ENCODE results near the gene KRTAP3-3. TPM values are rescaled to one million over a fixed set of nuclear protein-coding genes. Genes with fewer than 3 reads are reported as not detected.

Gene KRTAP3-3
- total RNA-seq, 2 donors from 2014 or later, result not detected

DNA sequence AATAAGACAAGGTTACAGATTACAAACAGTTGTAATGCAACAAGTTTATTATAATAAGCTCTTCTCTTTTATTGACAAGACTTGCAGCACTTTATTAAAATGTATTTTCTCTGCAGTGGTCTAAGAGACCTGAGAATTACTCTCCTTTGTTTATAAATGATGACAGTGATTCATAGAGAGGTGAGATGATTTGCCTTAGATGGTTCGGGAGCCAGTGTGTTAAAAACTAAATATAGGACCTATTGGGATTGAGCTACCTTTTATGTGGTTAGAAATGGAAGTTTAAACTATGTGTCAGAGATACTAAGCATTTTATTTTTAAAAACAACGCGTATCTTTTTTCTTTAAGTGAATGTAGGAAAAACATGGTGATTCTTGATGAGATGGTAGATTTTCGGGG lies 2.9 kb upstream of the KRTAP3-3 start:
- H3K4me1 Mint-ChIP-seq (ENCODE audit: low read depth), result no peaks in the 10 kb centered on the region
- H3K27ac Mint-ChIP-seq, result no peak overlapping the region
- DNase-seq (no peak), ATAC-seq (replicated peaks in 1 of 2) (no peak)
- no peak overlapping the region for H3K4me3 Mint-ChIP-seq
- H3K9me3 Mint-ChIP-seq, result no peaks in the 10 kb centered on the region
- no peaks in the 10 kb centered on the region for H3K36me3 Mint-ChIP-seq (ENCODE audit: insufficient read depth in 2 of 2)
- H3K27me3 Mint-ChIP-seq (ENCODE audit: low read depth), result peaks cover 56% of the 10 kb centered on the region

- Mint-ChIP-seq H3K4me3 (no peak overlapping the region), H3K36me3 (ENCODE audit: insufficient read depth in 2 of 2) (no peaks in the 10 kb centered on the region), H3K27ac (no peak overlapping the region), H3K27me3 (ENCODE audit: low read depth) (peaks cover 56% of the 10 kb centered on the region), H3K9me3 (no peaks in the 10 kb centered on the region), H3K4me1 (ENCODE audit: low read depth) (no peaks in the 10 kb centered on the region)
- ATAC-seq (replicated peaks in 1 of 2) (no peak), DNase-seq (no peak)
Measured at GRCh38 chr17:40995116-40995515, 1.2 kb upstream of the KRTAP3-3 start.

GRCh38 chr17:40993084-40993483 lies 880 bp downstream of the KRTAP3-3 start:
- DNase-seq, result no peak
- H3K27me3 Mint-ChIP-seq (ENCODE audit: low read depth), result peaks cover 49% of the 10 kb centered on the region
- no peak overlapping the region for H3K27ac Mint-ChIP-seq
- no peak overlapping the region for H3K4me3 Mint-ChIP-seq
- no peaks in the 10 kb centered on the region for H3K36me3 Mint-ChIP-seq (ENCODE audit: insufficient read depth in 2 of 2)
- ATAC-seq (replicated peaks in 1 of 2), result no peak
- no peaks in the 10 kb centered on the region for H3K4me1 Mint-ChIP-seq (ENCODE audit: low read depth)
- H3K9me3 Mint-ChIP-seq, result no peaks in the 10 kb centered on the region

DNA sequence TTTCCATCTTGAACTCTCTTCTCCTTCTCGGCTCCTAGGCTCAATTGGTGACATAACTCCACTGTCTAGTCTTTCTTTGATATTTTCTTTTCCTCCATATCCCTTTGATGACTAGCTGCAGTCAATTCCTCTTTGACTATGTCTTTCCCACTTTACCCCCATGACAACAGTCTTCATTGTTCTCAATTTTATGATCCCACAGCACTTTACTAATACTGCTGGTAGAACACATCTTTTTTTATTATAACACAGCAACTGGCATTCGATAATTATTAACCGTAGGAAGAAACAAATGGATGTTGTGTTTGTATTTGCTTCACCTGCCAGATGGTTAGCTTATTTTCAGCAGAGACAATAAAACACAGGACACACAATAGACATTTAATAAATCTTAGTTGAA lies 1.3 kb downstream of the KRTAP3-3 start:
- no peaks in the 10 kb centered on the region for H3K36me3 Mint-ChIP-seq (ENCODE audit: insufficient read depth in 2 of 2)
- H3K27ac Mint-ChIP-seq, result no peak overlapping the region
- H3K9me3 Mint-ChIP-seq, result no peaks in the 10 kb centered on the region
- no peak for DNase-seq
- H3K4me1 Mint-ChIP-seq (ENCODE audit: low read depth), result no peaks in the 10 kb centered on the region
- H3K4me3 Mint-ChIP-seq, result no peak overlapping the region
- peaks cover 48% of the 10 kb centered on the region for H3K27me3 Mint-ChIP-seq (ENCODE audit: low read depth)
- no peak for ATAC-seq (replicated peaks in 1 of 2)

DNA sequence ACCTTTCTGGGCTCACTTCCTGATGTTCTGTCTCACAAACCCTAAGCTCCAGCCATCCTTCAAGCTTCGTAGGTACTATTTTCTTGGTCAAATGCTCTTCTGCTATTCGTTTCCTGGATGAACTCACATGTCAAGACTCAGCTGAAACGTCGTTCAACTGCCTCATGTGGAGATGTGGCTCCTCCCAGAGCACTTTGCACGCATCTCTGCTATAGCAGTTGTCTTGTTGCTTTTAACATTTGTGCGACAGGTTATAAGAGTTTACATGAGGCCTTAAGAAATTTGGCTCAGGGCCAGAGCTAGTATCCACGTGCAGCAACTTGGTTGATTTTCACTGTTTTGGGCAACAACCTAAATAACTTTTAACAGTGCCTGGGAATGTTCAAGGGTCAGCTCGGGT lies 7.0 kb downstream of the KRTAP3-3 start:
- Mint-ChIP-seq H3K36me3 (ENCODE audit: insufficient read depth in 2 of 2) (no peaks in the 10 kb centered on the region), H3K27ac (no peak overlapping the region), H3K27me3 (ENCODE audit: low read depth) (peaks cover 21% of the 10 kb centered on the region), H3K9me3 (no peaks in the 10 kb centered on the region), H3K4me1 (ENCODE audit: low read depth) (no peaks in the 10 kb centered on the region), H3K4me3 (no peak overlapping the region)
- DNase-seq (no peak), ATAC-seq (replicated peaks in 1 of 2) (no peak)

GRCh38 chr17:40984226-40984625 lies 9.7 kb downstream of the KRTAP3-3 start, which contains the start of gene KRT40:
Gene KRT40, minus strand, starts transcription at chr17:40984326. Its CDS starts 53 bp downstream, at chr17:40984273.
- H3K4me1 Mint-ChIP-seq (ENCODE audit: low read depth), result no peaks in the 10 kb centered on the region
- no peak for DNase-seq
- H3K27me3 Mint-ChIP-seq (ENCODE audit: low read depth), result peaks cover 16% of the 10 kb centered on the region
- no peak within 1 kb of the TSS for H3K27ac Mint-ChIP-seq
- no peaks in the 10 kb centered on the region for H3K9me3 Mint-ChIP-seq
- H3K36me3 Mint-ChIP-seq (ENCODE audit: insufficient read depth in 2 of 2), result no peaks in the 10 kb centered on the region
- no peak within 1 kb of the TSS for H3K4me3 Mint-ChIP-seq
- no peak for ATAC-seq (replicated peaks in 1 of 2)

- no peak for ATAC-seq (replicated peaks in 1 of 2)
- no peak for DNase-seq
- Mint-ChIP-seq H3K27ac (no peak overlapping the region), H3K36me3 (ENCODE audit: insufficient read depth in 2 of 2) (no peaks in the 10 kb centered on the region), H3K9me3 (no peaks in the 10 kb centered on the region), H3K4me3 (no peak overlapping the region), H3K4me1 (ENCODE audit: low read depth) (no peaks in the 10 kb centered on the region), H3K27me3 (ENCODE audit: low read depth) (peaks cover 12% of the 10 kb centered on the region)
Measured at GRCh38 chr17:40981115-40981514, 12.8 kb downstream of the KRTAP3-3 start.

DNA sequence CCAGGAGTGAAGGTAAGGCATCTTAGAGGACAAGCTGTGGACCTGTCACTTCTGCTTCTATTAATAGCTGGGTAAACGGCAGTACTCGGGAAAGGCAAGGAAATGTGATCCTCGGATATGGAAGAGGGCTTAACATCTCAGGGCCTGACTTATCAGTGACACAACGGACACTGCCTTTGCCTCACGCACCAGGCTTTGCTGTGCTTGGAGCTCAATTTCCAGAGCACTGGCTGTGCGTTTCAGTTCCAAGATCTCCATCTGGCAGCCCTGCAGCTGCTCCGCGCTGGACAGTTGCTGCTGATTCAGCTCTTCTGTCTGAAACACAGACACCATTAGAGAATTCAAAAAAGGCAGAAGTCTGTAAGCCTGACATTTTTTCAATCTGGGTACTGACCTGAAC lies 13.4 kb downstream of the KRTAP3-3 start:
- no peaks in the 10 kb centered on the region for H3K9me3 Mint-ChIP-seq
- DNase-seq, result no peak
- H3K36me3 Mint-ChIP-seq (ENCODE audit: insufficient read depth in 2 of 2), result no peaks in the 10 kb centered on the region
- peaks cover 7% of the 10 kb centered on the region for H3K27me3 Mint-ChIP-seq (ENCODE audit: low read depth)
- H3K4me3 Mint-ChIP-seq, result no peak overlapping the region
- no peak for ATAC-seq (replicated peaks in 1 of 2)
- H3K4me1 Mint-ChIP-seq (ENCODE audit: low read depth), result no peaks in the 10 kb centered on the region
- no peak overlapping the region for H3K27ac Mint-ChIP-seq

- DNase-seq (no peak), ATAC-seq (replicated peaks in 1 of 2) (no peak)
- Mint-ChIP-seq H3K36me3 (ENCODE audit: insufficient read depth in 2 of 2) (no peaks in the 10 kb centered on the region), H3K4me1 (ENCODE audit: low read depth) (no peaks in the 10 kb centered on the region), H3K27me3 (ENCODE audit: low read depth) (peaks cover 10% of the 10 kb centered on the region), H3K4me3 (no peak overlapping the region), H3K9me3 (no peaks in the 10 kb centered on the region), H3K27ac (no peak overlapping the region)
Measured at GRCh38 chr17:40980117-40980516, 13.8 kb downstream of the KRTAP3-3 start.

GRCh38 chr17:40978575-40979151 lies 15.3 kb downstream of the KRTAP3-3 start:
- no peaks in the 10 kb centered on the region for H3K9me3 Mint-ChIP-seq
- no peak overlapping the region for H3K27ac Mint-ChIP-seq
- no peak for DNase-seq
- H3K27me3 Mint-ChIP-seq (ENCODE audit: low read depth), result peaks cover 15% of the 10 kb centered on the region
- H3K36me3 Mint-ChIP-seq (ENCODE audit: insufficient read depth in 2 of 2), result no peaks in the 10 kb centered on the region
- no peak overlapping the region for H3K4me3 Mint-ChIP-seq
- no peaks in the 10 kb centered on the region for H3K4me1 Mint-ChIP-seq (ENCODE audit: low read depth)
- ATAC-seq (replicated peaks in 1 of 2), result no peak

DNA sequence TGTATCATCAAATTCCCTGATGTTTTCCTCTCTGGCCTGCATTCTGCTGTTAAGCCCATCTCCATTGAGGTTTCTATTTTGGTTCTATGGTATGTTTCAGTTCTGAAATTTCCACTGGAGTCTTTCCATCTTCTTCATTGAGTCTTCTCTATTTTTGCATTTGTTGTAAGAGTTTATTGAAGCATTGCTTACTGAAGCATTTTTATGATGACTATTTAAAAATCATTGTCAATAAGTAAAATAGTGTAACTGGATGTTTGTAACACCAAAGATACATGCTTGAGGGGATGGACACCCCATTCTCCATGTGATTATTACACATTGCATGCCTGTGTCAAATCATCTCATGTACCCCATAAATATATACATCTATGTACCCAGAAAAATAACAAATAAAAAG lies 18.4 kb downstream of the KRTAP3-3 start:
- no peaks in the 10 kb centered on the region for H3K9me3 Mint-ChIP-seq
- no peaks in the 10 kb centered on the region for H3K4me1 Mint-ChIP-seq (ENCODE audit: low read depth)

DNA sequence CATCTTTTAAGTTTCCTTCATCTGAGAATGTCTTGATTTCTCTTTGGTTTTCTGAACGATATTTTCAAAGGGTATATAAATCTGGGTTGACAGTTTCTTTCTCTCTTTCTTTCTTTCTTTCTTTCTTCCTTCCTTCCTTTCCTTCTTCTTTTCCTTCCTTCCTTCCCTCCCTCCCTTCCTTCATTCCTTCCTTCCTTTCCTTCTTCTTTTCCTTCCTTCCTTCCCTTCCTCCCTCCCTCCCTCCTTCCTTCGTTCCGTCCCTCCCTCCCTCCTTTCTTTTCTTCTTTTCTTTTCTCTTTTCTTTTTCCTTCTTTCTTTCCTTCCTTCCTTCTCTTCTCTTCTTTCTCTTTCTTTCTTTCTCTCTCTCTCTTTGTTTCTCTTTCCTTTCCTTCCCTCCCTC lies 19.6 kb downstream of the KRTAP3-3 start:
- Mint-ChIP-seq H3K36me3 (ENCODE audit: insufficient read depth in 2 of 2) (no peaks in the 10 kb centered on the region), H3K9me3 (no peaks in the 10 kb centered on the region), H3K27me3 (ENCODE audit: low read depth) (peaks cover 15% of the 10 kb centered on the region), H3K4me3 (no peak overlapping the region), H3K27ac (no peak overlapping the region), H3K4me1 (ENCODE audit: low read depth) (no peaks in the 10 kb centered on the region)
- no peak for DNase-seq
- no peak for ATAC-seq (replicated peaks in 1 of 2)

More for the DNA sequence above, 18.4 kb downstream of the KRTAP3-3 start:
- no peaks in the 10 kb centered on the region for H3K36me3 Mint-ChIP-seq (ENCODE audit: insufficient read depth in 2 of 2)
- H3K27me3 Mint-ChIP-seq (ENCODE audit: low read depth), result peaks cover 15% of the 10 kb centered on the region
- ATAC-seq (replicated peaks in 1 of 2) (no peak), DNase-seq (no peak)
- no peak overlapping the region for H3K27ac Mint-ChIP-seq
- H3K4me3 Mint-ChIP-seq, result no peak overlapping the region

GRCh38 chr17:40967582-40967981 lies 26.4 kb downstream of the KRTAP3-3 start:
- ATAC-seq (replicated peaks in 1 of 2), result no peak
- peaks cover 4% of the 10 kb centered on the region for H3K4me1 Mint-ChIP-seq (ENCODE audit: low read depth)
- H3K27me3 Mint-ChIP-seq (ENCODE audit: low read depth), result peaks cover 12% of the 10 kb centered on the region
- H3K4me3 Mint-ChIP-seq, result no peak overlapping the region
- H3K36me3 Mint-ChIP-seq (ENCODE audit: insufficient read depth in 2 of 2), result no peaks in the 10 kb centered on the region
- H3K9me3 Mint-ChIP-seq, result no peaks in the 10 kb centered on the region
- H3K27ac Mint-ChIP-seq, result no peak overlapping the region
- no peak for DNase-seq

DNA sequence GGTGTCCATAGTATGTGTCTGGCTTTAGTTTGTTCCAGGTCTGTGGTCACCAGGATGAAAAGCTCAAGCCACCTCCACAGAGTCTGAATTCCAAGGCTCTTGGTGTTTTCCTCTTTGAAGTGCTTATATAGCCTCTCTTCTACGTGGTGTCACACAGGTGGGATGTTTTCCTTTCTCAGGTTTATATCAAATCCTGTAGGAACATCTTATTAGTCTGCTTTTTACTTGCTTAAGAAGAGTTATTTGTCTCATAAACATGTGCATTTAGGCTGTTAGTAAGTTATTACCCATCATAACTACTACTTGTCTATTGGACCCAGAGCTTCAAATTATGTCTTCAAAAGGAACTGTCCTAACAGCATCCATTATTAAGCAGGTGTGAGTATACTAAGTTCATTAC lies 27.1 kb downstream of the KRTAP3-3 start, which contains the start of gene KRT39:
KRT39 (minus strand) TSS at position 101 of the 400 bp plus-strand sequence; CDS start at position 9, 92 bp downstream.
- no peak for ATAC-seq (replicated peaks in 1 of 2)

More for the DNA sequence above, 27.1 kb downstream of the KRTAP3-3 start, which contains the start of gene KRT39:
- Mint-ChIP-seq H3K36me3 (ENCODE audit: insufficient read depth in 2 of 2) (no peaks in the 10 kb centered on the region), H3K4me1 (ENCODE audit: low read depth) (peaks cover 4% of the 10 kb centered on the region), H3K9me3 (no peaks in the 10 kb centered on the region), H3K27ac (no peak within 1 kb of the TSS), H3K27me3 (ENCODE audit: low read depth) (peaks cover 12% of the 10 kb centered on the region), H3K4me3 (no peak within 1 kb of the TSS)
- DNase-seq, result no peak
